Type B pancreatic cell (in vitro differentiated cells): ENCODE measurements around the gene TLL2. TPM values are rescaled to one million over a fixed set of nuclear protein-coding genes. Genes with fewer than 3 reads are reported as not detected.

Experiments used
- DNase-seq: peaks from one replicate; pipeline ENCODE4 v3.0.0; 2021; ENCODE audit warnings: mixed read lengths; ENCODE audit not compliant: unreplicated experiment; ENCODE audit errors: extremely low spot score
- H3K27ac Mint-ChIP-seq: 2 replicates; pipeline ENCODE4 v1.8.0; 2021; ENCODE audit warnings: mild to moderate bottlenecking, mixed read lengths
- H3K27me3 Mint-ChIP-seq: 2 replicates; pipeline ENCODE4 v1.8.0; 2021; ENCODE audit warnings: mixed read lengths
- H3K36me3 Mint-ChIP-seq: 2 replicates; pipeline ENCODE4 v1.8.0; 2021; ENCODE audit warnings: mixed read lengths
- H3K4me1 Mint-ChIP-seq: one replicate; pipeline ENCODE4 v1.8.0; 2021; ENCODE audit warnings: mixed read lengths; ENCODE audit not compliant: unreplicated experiment
- H3K4me3 Mint-ChIP-seq: 2 replicates; pipeline ENCODE4 v1.8.0; 2021; ENCODE audit warnings: mild to moderate bottlenecking, mixed read lengths
- H3K9me3 Mint-ChIP-seq: 2 replicates; pipeline ENCODE4 v1.8.0; 2021; ENCODE audit warnings: mixed read lengths
- total RNA-seq: library from RNA; stranded (reverse); gene quantifications from 2 replicates; pipeline ENCODE4 v1.2.1, GENCODE V29; 2021; ENCODE audit warnings: low replicate concordance
- TF ChIP-seq, protein P1 (sequence below): fragments of 200-600 bp; sonication (generic); conservative IDR thresholded peaks from 2 replicates; pipeline ENCODE4 v1.5.0; 2021; ENCODE audit warnings: antibody characterized with exemption, mild to moderate bottlenecking

The TLL2 gene
- total RNA-seq, 1 donor from 2014 or later = 0.85 TPM

DNA sequence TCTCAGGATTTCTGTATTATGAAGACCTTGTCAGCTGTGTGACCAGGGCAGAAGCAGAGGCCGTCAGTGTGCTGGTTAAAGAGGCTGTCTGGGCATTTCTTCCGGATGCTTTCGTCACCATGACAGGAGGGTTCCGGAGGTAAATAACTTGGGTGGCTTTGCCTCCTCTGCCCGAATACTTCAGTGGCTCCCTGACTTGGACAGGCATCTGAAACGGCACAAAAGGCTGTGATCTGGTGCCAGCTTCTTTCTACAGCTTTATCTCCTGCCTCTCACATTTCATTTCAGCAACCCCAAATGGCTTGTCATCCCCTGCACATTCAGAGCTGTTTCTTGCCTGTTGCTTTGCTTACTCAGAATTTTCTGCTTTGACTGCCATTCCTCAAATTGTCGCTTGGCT lies 186.3 kb downstream of the TLL2 start:
- Mint-ChIP-seq H3K9me3 (no peaks in the 10 kb centered on the region), H3K27ac (no peak overlapping the region), H3K4me1 (no peaks in the 10 kb centered on the region), H3K27me3 (peaks cover 29% of the 10 kb centered on the region), H3K36me3 (no peaks in the 10 kb centered on the region), H3K4me3 (no peak overlapping the region)
- TF ChIP-seq, protein P1, sequence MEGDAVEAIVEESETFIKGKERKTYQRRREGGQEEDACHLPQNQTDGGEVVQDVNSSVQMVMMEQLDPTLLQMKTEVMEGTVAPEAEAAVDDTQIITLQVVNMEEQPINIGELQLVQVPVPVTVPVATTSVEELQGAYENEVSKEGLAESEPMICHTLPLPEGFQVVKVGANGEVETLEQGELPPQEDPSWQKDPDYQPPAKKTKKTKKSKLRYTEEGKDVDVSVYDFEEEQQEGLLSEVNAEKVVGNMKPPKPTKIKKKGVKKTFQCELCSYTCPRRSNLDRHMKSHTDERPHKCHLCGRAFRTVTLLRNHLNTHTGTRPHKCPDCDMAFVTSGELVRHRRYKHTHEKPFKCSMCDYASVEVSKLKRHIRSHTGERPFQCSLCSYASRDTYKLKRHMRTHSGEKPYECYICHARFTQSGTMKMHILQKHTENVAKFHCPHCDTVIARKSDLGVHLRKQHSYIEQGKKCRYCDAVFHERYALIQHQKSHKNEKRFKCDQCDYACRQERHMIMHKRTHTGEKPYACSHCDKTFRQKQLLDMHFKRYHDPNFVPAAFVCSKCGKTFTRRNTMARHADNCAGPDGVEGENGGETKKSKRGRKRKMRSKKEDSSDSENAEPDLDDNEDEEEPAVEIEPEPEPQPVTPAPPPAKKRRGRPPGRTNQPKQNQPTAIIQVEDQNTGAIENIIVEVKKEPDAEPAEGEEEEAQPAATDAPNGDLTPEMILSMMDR = no peak
- DNase-seq = no peak

DNA sequence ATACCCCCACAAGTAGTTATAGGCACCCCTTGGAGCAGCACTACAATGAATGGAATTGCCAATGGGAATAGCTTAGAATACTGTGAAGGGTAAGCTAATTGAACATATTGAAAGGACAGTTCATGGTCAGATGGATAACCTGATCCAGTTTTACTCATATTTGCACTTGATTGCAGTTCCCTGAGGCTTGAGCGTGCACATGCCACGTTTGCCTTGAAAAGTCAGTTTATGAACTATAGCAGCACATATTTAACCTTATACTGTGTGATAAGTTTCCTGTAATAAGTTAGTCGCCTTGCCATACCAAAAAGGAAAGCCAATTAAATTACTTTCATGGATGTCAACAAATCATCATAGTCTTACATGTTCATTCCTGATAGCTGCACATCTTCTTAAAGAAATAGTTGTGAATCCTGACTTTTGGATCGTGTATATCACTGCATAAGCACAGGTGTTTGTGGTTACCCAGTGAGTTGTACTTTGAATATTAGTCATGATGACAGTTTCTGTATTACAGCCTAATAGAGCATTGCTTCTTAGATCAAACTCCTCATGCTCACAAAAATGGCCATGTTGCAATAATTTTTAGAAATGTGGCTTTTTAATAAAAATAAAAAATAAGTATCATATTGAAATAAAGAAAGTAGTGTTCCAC lies 187.9 kb downstream of the TLL2 start:
- TF ChIP-seq, protein P1 = no peak
- Mint-ChIP-seq H3K36me3 (no peaks in the 10 kb centered on the region), H3K9me3 (no peaks in the 10 kb centered on the region), H3K27ac (no peak overlapping the region), H3K4me3 (no peak overlapping the region), H3K4me1 (no peaks in the 10 kb centered on the region), H3K27me3 (peaks cover 26% of the 10 kb centered on the region)
- no peak for DNase-seq

DNA sequence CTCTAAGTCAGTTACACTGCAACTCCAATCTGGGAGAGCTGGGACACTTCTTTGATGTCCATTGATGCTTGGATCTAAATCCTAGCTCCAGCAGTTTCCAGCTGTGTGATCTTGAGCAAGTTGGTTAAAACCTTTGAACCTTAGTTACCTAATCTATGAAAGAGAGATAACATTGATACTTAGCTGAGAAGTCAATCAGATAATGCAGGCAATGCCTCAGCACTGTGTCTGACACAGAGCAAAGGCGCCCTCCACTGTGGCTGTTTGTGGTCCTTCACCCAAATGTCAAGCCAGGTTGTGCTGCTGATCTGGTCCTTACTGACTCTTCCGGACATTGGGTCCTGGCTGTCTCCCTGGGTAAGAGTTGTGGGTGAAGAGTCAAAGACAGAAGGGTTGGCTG lies 189.3 kb downstream of the TLL2 start:
- H3K27me3 Mint-ChIP-seq = peaks cover 29% of the 10 kb centered on the region

DNA sequence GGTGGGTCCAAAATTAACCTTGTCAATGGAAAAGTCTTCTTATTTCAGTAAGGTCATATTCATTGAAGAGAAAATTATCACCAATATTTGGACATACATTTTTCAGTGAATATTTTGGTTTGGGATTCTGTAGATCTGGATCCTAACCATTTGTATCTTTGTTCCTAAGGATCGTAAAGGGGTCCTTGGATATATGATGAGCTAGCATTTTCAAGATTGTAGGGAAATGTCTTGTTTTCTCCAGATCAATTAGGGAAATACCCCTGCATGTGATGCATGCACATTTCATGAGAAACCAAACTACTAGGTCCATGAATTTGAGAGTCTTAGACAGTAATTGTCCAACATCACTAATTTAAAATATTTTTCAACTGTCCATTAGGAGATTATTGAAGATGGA lies 191.5 kb downstream of the TLL2 start:
- Mint-ChIP-seq H3K36me3 (no peaks in the 10 kb centered on the region), H3K27ac (no peak overlapping the region), H3K9me3 (no peaks in the 10 kb centered on the region), H3K4me1 (no peaks in the 10 kb centered on the region), H3K4me3 (no peak overlapping the region), H3K27me3 (peaks cover 24% of the 10 kb centered on the region)
- no peak for DNase-seq
- TF ChIP-seq, protein P1 = no peak

More for the DNA sequence above, 189.3 kb downstream of the TLL2 start:
- no peak for DNase-seq
- TF ChIP-seq, protein P1 = no peak
- H3K4me1 Mint-ChIP-seq = no peaks in the 10 kb centered on the region
- H3K4me3 Mint-ChIP-seq = no peak overlapping the region
- no peaks in the 10 kb centered on the region for H3K36me3 Mint-ChIP-seq
- no peak overlapping the region for H3K27ac Mint-ChIP-seq
- H3K9me3 Mint-ChIP-seq = no peaks in the 10 kb centered on the region

DNA sequence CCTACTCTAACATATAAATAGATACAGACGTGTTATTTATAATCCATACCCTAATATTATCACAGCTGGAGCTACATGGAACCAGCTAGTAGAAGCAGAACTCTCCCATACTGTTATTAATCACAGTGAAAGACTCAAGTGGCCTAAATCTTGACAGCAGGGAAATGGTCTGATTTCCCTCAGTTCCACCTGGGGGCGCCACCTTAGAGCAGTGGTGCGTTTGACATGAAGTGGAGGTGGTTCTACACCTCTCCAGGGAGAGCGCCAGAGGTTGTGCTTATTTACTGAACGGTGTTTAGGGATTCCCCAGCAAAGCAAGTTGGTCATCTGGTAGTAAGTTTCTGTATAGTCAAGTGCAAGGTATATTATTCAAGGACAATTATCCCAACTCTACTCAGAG lies 191.9 kb downstream of the TLL2 start:
- Mint-ChIP-seq H3K27ac (no peak overlapping the region), H3K36me3 (no peaks in the 10 kb centered on the region), H3K9me3 (no peaks in the 10 kb centered on the region), H3K4me1 (no peaks in the 10 kb centered on the region), H3K27me3 (peaks cover 21% of the 10 kb centered on the region), H3K4me3 (no peak overlapping the region)
- no peak for DNase-seq
- TF ChIP-seq, protein P1 = peak; percentile 16
